HepG2 (cell line): ENCODE data around the gene UBE2M. TPM values are rescaled to one million over a fixed set of nuclear protein-coding genes. Genes with fewer than 3 reads are reported as not detected.

Source experiments
- AKAP8 ChIP-seq: sonication (generic); formaldehyde crosslinking; IDR thresholded peaks from 2 replicates; pipeline ENCODE4 v1.5.1; 2020; ENCODE audit warnings: mild to moderate bottlenecking, missing genetic modification reagents
- GRHL1 ChIP-seq: sonication (generic); formaldehyde crosslinking; conservative IDR thresholded peaks from 2 replicates; pipeline ENCODE4 v1.8.0; 2022; ENCODE audit warnings: missing genetic modification reagents
- HNF1A ChIP-seq, 2 experiments: sonication (generic) in 1 of 2; formaldehyde crosslinking in 1 of 2; IDR thresholded peaks; 2 replicates each; pipeline versions ENCODE4 v1.4.0 to v1.6.1; 2016 to 2020; ENCODE audit warnings: borderline replicate concordance in 1 of 2, low read depth in 1 of 2, mild to moderate bottlenecking in 1 of 2, missing genetic modification reagents in 1 of 2
- HNRNPH1 ChIP-seq: fragments of 200-400 bp; formaldehyde crosslinking; optimal IDR thresholded peaks from 2 replicates; pipeline ENCODE3; 2017; ENCODE audit warnings: mild to moderate bottlenecking, low read depth, low read length
- HOXD1 ChIP-seq: sonication (generic); formaldehyde crosslinking; IDR thresholded peaks from 2 replicates; pipeline ENCODE4 v1.5.0; 2020; ENCODE audit warnings: missing genetic modification reagents
- NKX3-1 ChIP-seq: sonication (generic); formaldehyde crosslinking; IDR thresholded peaks from 2 replicates; pipeline ENCODE4 v1.5.0; 2020; ENCODE audit warnings: missing genetic modification reagents
- SMARCC2 ChIP-seq: fragments of 450-650 bp; IDR thresholded peaks from 2 replicates; pipeline ENCODE4 v1.6.1; 2017; ENCODE audit warnings: antibody characterized with exemption, mild to moderate bottlenecking
- TRAFD1 ChIP-seq: sonication (generic); formaldehyde crosslinking; IDR thresholded peaks from 2 replicates; pipeline ENCODE4 v1.5.1; 2020; ENCODE audit warnings: missing genetic modification reagents, mild to moderate bottlenecking, borderline replicate concordance
- ZGPAT ChIP-seq: IDR thresholded peaks from 2 replicates; pipeline ENCODE4 v1.6.1; 2016; ENCODE audit warnings: mild to moderate bottlenecking
- ZNF138 ChIP-seq: sonication (generic); formaldehyde crosslinking; IDR thresholded peaks from 2 replicates; pipeline ENCODE4 v1.5.0; 2020; ENCODE audit warnings: mild to moderate bottlenecking, low read depth, missing genetic modification reagents
- ZNF574 ChIP-seq: sonication (generic); formaldehyde crosslinking; IDR thresholded peaks from 2 replicates; pipeline ENCODE4 v1.4.0; 2020; ENCODE audit warnings: missing genetic modification reagents
- ZNF703 ChIP-seq: sonication (generic); formaldehyde crosslinking; IDR thresholded peaks from 2 replicates; pipeline ENCODE4 v1.5.1; 2020; ENCODE audit warnings: missing genetic modification reagents, mild to moderate bottlenecking, moderate library complexity, borderline replicate concordance
- ZNF761 ChIP-seq: sonication (generic); formaldehyde crosslinking; conservative IDR thresholded peaks from 2 replicates; pipeline ENCODE4 v1.4.0; 2020; ENCODE audit warnings: mild to moderate bottlenecking, missing genetic modification reagents
- ZNF816 ChIP-seq: sonication (generic); formaldehyde crosslinking; IDR thresholded peaks from 2 replicates; pipeline ENCODE4 v1.8.0; 2022; ENCODE audit warnings: missing genetic modification reagents, mild to moderate bottlenecking, borderline replicate concordance
- polyA plus RNA-seq, 8 experiments: library from polyadenylated mRNA; depleted of rRNA in 3 of 8; stranded (reverse) in 7 of 8; unstranded in 1 of 8; fragments of >200 nt; fragmentation: Illumina TruSeq in 4 of 8; extraction: Trizol in 4 of 8; gene quantifications; 2 replicates each; pipeline versions ENCODE4 v1.2.1 to v1.2.3, GENCODE V29; 2011 to 2016; ENCODE audit warnings: low read depth in 4 of 8, missing spikeins in 1 of 8, mixed read lengths in 1 of 8; ENCODE audit not compliant: insufficient read depth in 1 of 8
- total RNA-seq, 5 experiments: library from RNA; depleted of rRNA; stranded (reverse); fragments of >200 nt; fragmentation: Illumina TruSeq; extraction: Trizol; gene quantifications; 2 replicates each; pipeline ENCODE4 v1.2.3, GENCODE V29; 2016; ENCODE audit warnings: low read depth in 1 of 5

Gene UBE2M
- total and polyA plus RNA-seq, 2 of the 13 experiments (the other 11 are each of a cell fraction or from before 2014, with no cell fraction given): 36.2 to 50.3 TPM

GRCh38 chr19:58519355-58520256 is 38.8 kb downstream of the UBE2M start, which contains the start of gene ZBTB45 (continued):
- TF ChIP-seq NKX3-1 (CRISPR knock-in tag) (0 out of 2 replicates have a peak, but pooled peaks have one; percentile 64), ZNF703 (peak; percentile 95), ZGPAT (CRISPR knock-in tag) (peak; percentile 99), TRAFD1 (no peak; the same call in 1 of the 2 replicates), ZNF574 (CRISPR knock-in tag) (peak; percentile 97), GRHL1 (CRISPR knock-in tag) (no peak), HNRNPH1 (no peak), AKAP8 (peak; percentile 81; the same call in 1 of the 2 replicates), ZNF138 (CRISPR knock-in tag) (peak; percentile 91), ZNF761 (peak; percentile 93), ZNF816 (CRISPR knock-in tag) (no peak; the same call in 1 of the 2 replicates), SMARCC2 (no peak), HOXD1 (CRISPR knock-in tag) (peak; percentile 90), HNF1A (IDR thresholded peaks at IDR 0.05; ENCODE audit: low read depth) (peak; percentile 61; the same call in 1 of the 2 replicates), HNF1A (CRISPR knock-in tag; IDR thresholded peaks at IDR 0.05; ENCODE audit: borderline replicate concordance) (peak; percentile 92)
